HG03342 (cell line): ENCODE results near the gene HDAC3.

Experiments used
- ATAC-seq: cut with Tn5 transposase; IDR thresholded peaks from one replicate; pipeline ENCODE4 v1.9.1; 2021; ENCODE audit warnings: mild to moderate bottlenecking, moderate library complexity; ENCODE audit not compliant: unreplicated experiment

The HDAC3 gene

DNA sequence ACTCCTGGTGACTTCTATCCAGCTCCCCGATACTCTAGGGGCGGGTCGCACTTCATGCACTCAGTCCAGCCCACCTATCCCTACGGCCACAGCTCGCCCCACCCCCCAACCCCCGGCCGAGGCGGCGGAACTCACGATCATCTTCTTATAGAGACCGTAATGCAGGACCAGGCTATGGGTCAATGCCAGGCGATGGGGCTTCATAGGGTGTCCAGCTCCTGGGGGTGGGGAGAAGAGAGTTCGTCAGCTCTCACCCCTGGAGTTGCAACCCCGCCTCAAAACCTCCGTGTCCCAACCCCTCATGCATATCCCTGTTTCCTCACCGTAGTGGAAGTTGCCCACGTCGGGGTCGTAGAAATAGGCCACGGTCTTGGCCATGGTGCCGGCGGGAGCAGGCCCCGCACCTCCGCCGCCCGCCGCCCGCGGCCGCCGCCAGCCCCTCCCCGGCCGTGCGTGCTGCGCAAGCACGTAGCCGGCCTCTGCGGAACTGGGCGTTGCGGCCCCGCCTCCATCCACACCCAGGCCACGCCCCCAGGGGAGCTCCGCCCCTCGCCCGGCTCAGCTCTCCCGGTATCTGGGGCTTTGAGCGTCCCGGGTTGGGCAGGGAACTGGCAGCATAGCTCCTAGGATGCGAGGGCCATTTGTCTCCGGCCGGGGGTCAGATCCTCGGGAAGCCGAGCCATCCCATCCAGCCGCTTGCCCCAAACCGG lies at the start of gene HDAC3, which contains the start of gene RELL2:
HDAC3 (minus strand) TSS at position 437 of the 710 bp plus-strand sequence; CDS start at position 378, 59 bp downstream.
RELL2 (plus strand) TSS at position 585 of the 710 bp plus-strand sequence. CDS start 1,229 bp downstream, outside the sequence.
- peak; percentile 72 for ATAC-seq

DNA sequence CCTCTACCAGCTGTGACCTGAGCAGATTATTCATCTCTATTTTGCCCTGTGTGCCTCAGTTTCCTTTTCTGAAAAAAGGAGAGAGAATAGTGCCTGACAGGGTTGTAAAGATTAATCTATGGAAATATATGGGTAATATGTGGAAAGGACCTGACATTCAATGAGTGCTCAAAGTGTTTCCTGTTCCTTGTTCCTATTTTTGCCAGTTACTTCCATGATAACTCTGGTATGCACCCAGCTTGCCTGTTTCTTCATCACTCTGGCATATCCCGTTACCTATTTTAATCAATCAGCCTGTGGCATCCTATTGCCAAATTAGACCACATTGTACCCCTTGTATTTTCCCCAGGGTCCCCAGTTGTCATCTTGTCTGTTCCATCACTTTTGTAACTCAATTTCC lies 48.9 kb upstream of the HDAC3 start:
- no peak for ATAC-seq

DNA sequence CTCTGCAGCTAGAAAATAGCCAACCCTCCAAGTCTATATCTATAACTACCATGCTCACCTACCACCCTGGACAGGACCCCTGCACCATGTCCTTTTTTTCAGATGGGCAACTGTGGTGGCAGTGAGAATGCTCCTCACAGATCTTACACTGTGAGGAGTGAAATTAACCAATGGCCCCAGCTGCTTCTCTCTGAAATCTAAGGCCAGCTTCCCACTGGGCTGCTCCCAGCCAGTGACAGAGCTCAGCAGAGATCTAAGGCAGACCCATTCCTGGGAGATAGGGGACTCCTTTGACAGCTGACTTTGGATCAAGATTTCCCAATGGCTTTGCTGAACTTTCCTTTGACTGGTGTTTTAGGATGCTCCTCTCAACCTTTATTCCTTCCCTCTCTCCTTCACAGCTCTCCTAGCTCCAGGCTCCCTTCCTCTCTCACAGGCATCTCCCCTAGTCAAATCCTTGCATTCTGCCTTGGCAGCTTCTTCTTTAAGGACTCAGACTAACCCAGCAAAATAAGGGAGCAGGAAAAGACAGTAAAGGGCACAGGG lies 47.0 kb upstream of the HDAC3 start:
- ATAC-seq, result no peak

DNA sequence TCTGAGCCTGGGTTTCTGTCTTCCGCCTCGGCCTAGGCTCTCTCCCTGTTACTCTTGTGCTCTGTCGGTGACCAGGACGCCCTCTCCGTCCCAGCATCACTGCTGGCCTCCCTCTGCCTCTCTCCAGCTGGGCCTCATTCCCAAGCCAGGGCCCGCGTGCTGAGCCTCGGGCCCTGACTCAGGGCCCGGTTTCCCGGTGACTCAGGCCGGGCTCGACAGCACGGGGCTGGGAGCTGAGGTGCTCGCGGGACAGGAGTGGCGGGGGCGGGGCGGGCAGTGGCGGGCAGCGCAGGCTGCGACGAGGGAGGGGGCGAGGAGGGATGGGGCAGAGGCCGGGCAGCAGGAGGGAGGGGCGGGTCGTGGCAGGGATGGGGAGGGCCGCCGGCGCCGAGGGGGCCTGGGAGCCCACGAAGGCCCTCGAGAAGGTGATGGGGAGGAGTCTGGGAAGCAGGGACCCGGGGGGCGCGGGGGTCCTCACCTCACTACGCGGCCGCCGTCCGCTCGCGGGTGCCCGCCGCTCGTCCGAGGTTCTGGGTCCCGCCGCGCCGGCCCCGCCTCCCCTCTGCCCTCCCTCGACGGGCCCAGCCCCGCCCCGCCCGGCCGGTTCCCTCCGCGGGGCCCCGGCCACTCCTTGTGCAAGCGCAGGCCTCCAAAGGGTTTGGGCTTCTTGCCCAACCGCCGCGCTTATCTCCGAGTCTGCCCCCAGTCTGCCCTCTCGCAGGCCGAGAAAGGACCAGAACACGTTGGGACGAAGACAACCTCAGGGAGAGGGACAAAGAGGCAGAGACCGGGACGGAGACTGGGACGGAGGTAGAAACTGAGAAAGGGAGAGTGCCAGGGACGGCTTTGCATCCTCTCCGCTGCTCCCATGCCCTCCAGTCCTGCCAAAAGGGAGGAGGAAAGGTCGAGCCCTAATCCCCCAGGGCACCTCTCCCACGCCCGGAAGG lies 45.3 kb upstream of the HDAC3 start, which contains the start of gene ARAP3:
ARAP3 (minus strand) TSS at position 536 of the 947 bp plus-strand sequence. CDS start 1,744 bp downstream, outside the sequence.
- ATAC-seq, result no peak

DNA sequence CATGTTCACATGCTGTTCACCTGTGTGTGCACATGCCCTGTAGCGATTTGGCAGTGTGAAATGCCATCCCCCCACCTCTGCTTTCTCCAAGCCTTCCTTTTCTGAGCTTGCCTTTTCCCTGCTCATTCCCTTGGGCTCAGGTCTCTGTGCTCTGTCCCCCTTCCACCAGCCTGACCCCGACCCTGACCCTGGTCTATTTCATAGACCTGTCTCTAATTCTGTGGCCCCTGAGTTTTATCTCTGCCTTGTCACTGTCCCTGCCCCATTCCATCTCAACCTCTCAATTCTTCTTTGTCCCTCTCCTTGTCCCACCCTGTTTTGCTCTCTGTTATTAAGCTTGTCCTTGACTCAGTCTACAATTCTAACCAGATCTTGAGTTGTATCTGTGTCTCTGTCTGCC lies 44.6 kb upstream of the HDAC3 start:
- no peak for ATAC-seq

DNA sequence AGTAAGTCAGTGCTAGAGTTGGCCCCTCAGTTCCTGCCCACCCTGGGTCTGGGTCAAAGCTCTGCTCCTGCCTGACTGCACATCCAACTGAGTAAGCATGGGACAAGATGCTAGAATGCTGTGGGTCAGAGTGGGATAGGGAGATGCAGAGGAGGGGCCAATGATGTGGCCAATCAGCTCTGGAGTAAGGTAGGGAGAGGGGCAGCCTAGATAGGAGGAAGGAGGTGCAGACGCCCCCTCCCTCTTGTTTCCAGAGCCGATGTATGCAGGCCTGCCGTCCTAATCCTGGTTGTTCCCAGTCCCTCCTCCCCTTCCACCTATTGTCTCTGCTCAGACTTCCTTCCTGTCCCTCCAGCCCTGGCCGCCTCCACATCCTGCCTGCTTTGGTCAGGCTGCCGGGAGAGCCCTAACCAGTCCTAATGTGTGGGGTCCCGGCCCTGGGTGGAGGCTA lies 44.1 kb upstream of the HDAC3 start:
- ATAC-seq, result no peak

DNA sequence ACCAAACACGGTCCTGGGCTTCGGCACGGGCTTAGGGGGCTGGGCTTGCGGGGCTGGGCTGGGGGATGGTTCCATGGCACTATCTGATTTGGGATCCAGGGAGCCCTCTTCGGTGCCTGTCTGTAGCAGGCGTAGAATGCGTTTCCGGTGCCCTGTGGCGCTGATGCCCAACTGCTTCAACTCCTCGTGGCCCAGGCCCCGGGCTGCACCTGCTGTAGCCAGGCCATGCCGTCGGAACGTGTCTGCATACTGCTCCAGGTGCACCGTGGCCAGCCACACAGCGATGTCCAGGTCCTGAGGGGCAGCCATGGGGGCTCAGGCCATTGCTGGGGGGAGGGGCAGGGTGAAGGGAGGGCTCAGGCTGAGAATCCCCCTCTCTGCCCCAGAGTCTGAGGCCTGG lies 43.5 kb upstream of the HDAC3 start:
- ATAC-seq, result no peak

DNA sequence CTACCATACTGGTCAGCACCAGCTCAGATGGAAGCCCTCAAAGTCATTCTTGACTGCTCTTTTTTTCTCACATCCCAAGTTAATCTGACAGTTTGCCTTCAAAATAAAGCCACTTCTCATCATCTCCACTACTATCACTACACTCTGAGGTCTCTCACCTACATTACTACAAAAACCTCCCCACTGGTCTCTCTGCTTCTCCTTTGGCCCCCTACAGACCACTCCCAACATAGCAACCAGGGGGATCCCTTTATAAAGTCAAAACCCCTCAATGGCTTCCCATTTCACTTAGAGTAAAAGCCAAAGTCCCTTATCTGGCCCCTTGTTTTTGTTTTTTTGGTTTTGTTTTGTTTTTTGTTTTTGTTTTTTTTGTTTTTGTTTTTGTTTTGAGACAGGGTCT lies 40.8 kb upstream of the HDAC3 start:
- no peak for ATAC-seq

DNA sequence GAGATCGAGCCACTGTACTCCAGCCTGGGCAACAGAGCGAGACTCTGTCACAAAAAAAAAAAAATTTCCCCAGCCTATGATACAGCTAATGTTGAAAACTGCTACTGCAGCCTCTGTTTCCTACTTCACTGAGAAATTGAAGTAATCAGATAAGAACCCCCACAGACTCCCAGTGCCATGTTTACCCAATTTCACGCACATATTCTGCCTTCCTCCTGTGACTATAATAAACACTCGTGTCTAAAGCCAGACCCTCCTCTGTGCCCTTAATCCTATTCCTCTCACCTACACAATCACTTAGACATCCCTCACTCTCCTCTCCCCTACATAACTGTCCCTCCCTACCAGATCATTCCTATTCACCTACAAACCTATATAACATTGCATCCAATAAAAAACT lies 39.0 kb upstream of the HDAC3 start:
- no peak for ATAC-seq

DNA sequence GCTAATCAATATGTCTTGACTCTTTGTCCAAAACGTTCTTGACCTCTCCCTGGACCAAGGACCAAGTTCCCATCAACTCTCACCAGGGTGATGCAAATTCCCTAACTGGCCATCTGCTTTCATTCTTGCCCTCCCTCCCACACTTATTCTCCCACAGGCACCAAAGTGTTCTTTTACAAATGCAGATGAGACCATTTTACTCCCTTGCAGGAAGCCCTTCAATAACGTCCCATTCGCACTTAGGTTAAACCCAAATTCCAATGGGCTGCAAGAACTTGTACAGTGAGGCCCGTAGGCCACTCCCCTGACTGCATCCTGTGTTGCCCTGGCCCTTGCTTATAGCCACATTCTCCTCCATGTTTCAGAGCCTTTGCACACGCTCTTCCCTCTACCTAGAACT lies 38.1 kb upstream of the HDAC3 start:
- no peak for ATAC-seq

DNA sequence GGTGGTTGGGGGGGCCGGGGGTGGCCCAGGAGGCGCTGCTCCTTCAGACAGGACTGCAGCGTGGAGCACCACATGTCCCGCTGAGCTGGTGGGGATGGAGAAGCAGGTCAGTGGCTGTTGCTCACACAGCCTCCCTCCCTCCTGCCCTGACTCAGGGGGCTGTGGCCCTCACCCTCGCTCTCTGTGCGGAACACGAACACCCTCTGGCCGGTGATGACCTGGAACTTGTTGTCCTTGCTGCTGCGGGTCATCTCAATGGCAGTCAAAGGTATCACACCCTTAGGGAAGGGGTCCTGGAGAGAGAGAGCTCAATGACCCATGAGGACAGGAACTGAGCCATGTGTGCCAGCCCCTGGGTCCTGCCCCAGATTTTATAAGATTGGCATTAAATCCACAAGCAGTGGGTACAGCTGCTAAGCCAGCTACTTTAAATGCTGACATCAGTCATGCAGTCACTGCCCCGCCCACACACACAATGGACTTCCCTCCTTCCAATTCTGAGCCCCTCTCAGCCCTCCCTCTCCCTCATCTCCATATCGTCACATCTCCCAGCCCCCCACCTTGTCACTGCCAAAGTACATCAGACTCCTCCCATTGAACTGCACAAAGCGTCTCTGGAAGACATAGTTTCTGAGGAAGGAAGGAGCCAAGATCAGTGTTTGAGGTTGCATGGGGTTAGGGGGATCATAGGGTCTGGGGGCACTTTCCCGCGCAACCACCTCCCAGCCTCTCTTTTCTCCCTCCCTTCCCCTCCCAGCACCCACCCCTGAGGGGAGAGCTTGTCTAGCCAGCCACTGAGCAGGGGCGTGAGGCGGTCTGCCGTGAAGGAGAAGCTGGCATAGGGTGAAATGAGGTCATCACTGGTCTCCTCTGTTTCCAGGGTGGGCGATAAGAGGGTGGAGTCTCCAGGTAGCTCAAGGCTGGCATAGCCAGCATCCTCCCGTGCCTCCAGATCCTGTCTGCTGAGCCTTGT lies 36.5 kb upstream of the HDAC3 start:
- ATAC-seq, result no peak

DNA sequence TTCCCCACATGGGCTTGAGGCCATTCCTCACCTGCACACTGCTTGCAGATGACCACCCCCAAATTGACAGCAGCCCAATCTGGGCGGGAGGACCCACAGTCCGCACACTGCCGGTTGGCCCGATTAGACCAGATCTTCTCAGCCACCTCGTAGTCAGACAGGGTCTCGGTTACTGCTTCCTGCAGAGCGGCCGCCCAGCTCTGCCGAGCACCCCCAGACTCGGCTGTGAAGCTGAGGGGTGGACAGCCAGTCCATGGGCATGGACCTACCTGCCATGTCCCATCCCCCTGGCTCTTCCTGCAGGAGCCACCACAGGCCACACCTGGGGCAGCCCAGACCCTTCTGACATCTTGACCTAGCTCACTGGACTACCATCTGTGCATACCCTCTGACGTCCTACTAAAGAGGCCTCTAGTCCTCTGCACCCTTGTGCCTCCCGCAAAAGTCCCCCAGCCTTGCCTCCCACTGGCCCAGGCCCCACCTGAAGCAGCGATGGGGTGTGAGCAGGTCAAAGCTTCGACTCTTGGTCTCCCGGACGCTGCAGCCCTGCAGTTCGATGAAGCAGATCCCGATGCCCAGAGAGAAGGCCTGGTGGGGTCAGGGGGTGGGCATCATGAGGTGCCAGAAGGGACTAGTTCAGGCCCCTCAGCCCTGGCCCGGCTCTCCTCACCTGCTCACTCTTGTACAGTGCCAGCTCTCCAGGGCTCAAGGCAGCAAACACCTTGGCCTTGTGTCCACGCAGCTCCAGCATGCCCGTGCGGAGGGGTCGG lies 35.6 kb upstream of the HDAC3 start:
- ATAC-seq, result no peak

DNA sequence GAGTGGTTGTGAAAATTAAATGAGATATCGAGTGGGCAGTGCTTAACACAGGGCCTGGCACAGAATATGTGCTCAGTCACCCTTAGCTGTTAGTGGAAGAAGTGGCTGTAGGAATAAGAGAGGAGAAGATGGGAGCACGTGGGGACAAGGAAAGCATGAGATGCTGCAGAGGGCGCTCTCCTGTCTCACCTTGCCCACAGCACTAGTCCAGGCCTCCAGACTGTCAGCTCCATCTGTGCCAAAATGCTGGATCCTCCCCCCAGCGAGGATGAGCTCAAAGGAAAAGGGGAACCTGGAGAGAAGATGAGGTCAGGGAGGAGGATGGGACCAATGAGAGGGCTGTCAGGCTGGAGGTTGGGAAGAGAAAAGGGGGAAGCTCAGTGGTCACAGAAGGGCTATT lies 32.9 kb upstream of the HDAC3 start:
- ATAC-seq, result no peak

DNA sequence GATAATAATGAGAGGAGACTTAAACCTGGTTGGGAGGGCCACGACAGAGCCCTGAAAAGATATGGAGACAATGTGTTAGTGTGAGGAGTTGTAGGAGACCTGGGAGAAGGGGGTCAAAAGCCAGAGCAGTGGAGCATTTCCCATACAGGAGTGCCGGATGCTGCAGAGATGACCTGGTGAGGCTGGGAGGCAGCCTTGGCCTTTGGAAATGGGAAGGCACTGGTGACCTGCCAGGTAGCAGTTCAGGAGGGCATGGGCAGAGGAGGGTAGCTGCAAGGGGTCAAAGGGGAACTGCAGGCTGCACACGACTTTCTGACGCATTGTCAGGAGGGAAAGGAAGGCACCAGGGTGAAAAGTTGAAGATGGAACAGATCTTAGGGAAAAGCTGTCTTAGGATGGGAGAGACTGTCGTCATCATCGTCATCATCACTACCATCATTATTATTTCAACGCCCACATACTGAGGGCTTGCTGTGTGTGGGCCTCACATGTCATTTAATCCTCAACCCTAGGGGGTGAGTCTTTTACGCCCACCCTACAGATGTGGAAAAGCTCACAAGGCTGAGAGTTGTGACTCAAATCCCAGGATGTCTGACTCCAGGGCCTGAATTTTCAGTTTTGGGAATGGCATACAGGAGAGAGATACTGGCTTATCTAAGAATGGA lies 32.1 kb upstream of the HDAC3 start:
- ATAC-seq, result no peak

DNA sequence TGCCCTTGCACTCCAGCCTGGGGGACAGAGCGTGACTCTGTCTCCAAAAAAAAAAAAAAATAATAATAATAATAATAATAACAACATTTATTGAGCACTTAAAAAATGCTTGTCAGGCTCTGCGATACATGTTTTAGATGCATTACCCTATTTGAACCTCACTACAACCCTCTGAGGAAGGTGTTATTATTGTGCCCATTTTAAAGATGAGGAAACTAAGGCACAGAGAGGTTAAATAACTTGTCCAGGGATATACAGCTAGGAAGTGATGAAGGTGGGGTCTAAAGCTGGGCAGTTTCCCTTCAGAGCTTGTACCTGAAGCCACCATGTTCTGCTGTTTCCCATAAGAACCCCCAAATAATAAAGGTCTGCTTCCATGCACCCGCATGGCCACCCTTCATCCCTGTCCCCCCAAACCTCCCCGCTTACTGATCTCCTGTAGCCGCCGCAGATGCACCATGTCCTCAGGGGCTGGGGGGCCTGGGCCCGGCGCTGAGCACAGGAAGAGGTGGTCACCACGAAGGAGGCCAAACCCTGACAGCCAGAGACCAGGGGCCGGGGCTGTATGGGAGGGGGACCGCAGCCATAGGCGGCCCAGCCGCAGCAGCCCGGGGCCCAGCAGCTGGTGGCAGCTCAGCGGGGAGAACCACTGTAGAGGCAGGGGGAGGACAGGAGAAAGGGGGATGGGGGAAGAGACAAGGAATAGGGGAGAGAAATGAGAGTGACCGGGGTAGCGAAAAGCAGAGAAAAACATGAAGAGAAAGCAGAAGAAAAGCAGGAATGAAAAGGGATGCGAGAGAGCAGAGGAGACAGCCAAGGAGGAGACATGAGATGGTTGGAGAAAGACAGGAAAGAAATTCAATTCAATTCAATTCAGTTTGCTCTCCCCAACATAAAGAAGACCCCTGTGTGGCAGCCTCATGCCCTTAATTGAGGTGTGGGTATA lies 29.6 kb upstream of the HDAC3 start:
- no peak for ATAC-seq

DNA sequence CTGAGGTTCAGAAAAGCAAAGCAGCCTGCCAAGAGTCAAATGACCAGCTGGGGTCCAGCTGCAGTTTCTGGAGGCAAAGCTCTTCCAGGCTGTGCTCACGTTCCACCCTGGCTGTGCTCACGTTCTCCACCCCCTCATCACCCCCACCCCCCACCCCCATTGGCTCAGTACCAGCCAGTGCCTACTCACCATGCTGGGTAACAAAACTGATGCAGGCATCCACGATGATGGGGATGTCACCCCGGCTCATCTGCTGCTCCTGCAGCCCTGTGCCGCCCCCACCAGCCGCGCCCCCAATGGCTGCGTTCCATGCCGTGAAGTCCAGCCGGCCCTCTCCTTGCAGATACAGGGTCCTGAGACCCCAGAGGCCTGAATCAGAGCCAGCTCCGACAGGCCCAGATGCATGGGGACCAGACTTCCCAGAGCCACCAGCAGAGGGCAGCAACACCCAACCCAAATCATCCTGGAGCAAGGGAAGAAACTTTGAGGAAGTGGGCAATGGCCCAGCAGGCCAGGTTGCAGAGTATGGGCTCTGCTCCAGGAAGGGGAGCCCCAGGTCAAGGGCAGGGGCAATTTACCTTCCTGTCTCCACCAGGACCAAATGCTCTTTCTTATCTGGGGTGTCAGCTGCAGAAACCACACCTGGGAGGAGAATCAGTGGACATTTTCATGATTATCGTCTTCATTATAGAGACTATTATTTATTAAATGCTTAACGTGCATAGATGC lies 28.2 kb upstream of the HDAC3 start:
- peak; percentile 97 for ATAC-seq

DNA sequence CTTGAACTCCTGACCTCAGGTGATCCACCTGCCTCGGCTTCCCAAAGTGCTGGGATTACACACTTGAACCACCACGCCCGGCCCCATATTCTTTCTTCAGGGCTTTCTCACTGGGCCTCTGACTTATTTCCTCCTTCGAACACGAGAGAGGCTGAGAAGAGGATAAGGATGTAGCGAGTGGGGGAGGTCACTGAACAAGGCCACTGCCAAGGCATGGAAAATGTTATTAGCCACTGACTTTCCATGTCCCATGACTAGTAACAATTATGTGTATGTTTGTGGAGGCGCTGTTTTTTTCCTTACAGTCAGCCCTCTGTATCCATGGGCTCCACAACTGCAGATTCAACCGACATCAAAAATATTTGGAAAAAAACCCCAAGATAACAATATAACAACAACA lies 26.9 kb upstream of the HDAC3 start:
- no peak for ATAC-seq
